Left cardiac atrium (tissue), 4 donors: ENCODE data around the gene HADHB. TPM values are rescaled to one million over a fixed set of nuclear protein-coding genes. Genes with fewer than 3 reads are reported as not detected.
"Not testable (repeated sequence)": the region's sequence is repeated elsewhere in the genome, so short reads cannot be mapped to it uniquely, and the experiment has no call there.

Experiments used
- ATAC-seq, 2 donors: fragments of 200-7000 bp; cut with Tn5 transposase; one replicate each; pipeline ENCODE4 v1.9.1; 2020; ENCODE audit warnings: mild to moderate bottlenecking in 2 of 2, moderate library complexity in 2 of 2
- DNase-seq: peaks from one replicate; pipeline ENCODE4 v3.0.0-alpha.2; 2020
- intact Hi-C, 2 donors: fragments of 100-400 bp; cut with DNase I; formaldehyde crosslinking; loops; one replicate each; pipeline versions ENCODE4 v1.14.1 to v1.15.1; 2022 to 2023
- total RNA-seq, 2 donors: library from RNA; stranded (reverse); fragmentation: NEBNext Ultra II Directional; extraction: Animal tissue kit (Norgen Biotek cat#: 25700); gene quantifications; one replicate each; pipeline ENCODE4 v1.2.1, GENCODE V29; 2021
- donor health status: DM: no; HTN: yes; CAD: no.
- donor health status: DM: no; HTN: yes; CAD: no; lungs with severe emphysema.
- donor health status: DM: yes; HTN: yes; CAD: no.
- donor health status: Dilated cardiomyopathy.

HADHB gene
- total RNA-seq, 2 donors from 2014 or later, result 711 to 792 TPM

GRCh38 chr2:26283606-26284005 lies 38.9 kb downstream of the HADHB start:
- DNase-seq, result no peak
- no peak for ATAC-seq
- intact Hi-C loops, result loop anchor here in 1 of 2 donors (5.0 kb wide), 1 partner anchor 51 kb away; no protein-coding TSS in a partner anchor

- peak in 1 of 2 donors; percentile 35 for ATAC-seq
- intact Hi-C loops, result loop anchor here in 1 of 2 donors (5.0 kb wide), 1 partner anchor 52 kb away; no protein-coding TSS in a partner anchor
- no peak for DNase-seq
These were observed 39.4 kb downstream of the HADHB start for GRCh38 chr2:26284132-26284531.

GRCh38 chr2:26285931-26286330 lies 41.2 kb downstream of the HADHB start:
- no peak for DNase-seq
- no peak for ATAC-seq
- intact Hi-C loops, result no loop called here

GRCh38 chr2:26290001-26290400 lies 45.3 kb downstream of the HADHB start:
- no peak for DNase-seq
- no peak for ATAC-seq
- intact Hi-C loops, result no loop called here

- intact Hi-C loops, result no loop called here
- DNase-seq (no peak), ATAC-seq (peak in 1 of 2 donors; percentile 58)
These were observed 47.9 kb downstream of the HADHB start for GRCh38 chr2:26292646-26293045.

- intact Hi-C loops, result no loop called here
- no peak for ATAC-seq
- no peak for DNase-seq
These were observed 50.8 kb downstream of the HADHB start for GRCh38 chr2:26295511-26295910.

- ATAC-seq (no peak), DNase-seq (no peak)
- intact Hi-C loops, result no loop called here
These were observed 52.3 kb downstream of the HADHB start for GRCh38 chr2:26297061-26297460.

- intact Hi-C loops, result no loop called here
- DNase-seq, result no peak
These were observed 53.5 kb downstream of the HADHB start for GRCh38 chr2:26298286-26298637.

GRCh38 chr2:26298638-26299393 lies 54.1 kb downstream of the HADHB start:
- DNase-seq, result peak; percentile 43
- peak; percentile 82 to 84 for ATAC-seq
- intact Hi-C loops, result no loop called here

More at GRCh38 chr2:26298286-26298637, 53.5 kb downstream of the HADHB start:
- no peak for ATAC-seq

GRCh38 chr2:26299471-26300101 lies 54.8 kb downstream of the HADHB start:
- intact Hi-C loops, result no loop called here
- ATAC-seq (peak; percentile 48 to 62), DNase-seq (no peak)

GRCh38 chr2:26300234-26300925 lies 55.6 kb downstream of the HADHB start:
- peak; percentile 51 for DNase-seq

GRCh38 chr2:26302846-26303245 lies 58.1 kb downstream of the HADHB start:
- ATAC-seq (no peak), DNase-seq (no peak)
- intact Hi-C loops, result no loop called here

More at GRCh38 chr2:26300234-26300925, 55.6 kb downstream of the HADHB start:
- ATAC-seq, result peak in 1 of 2 donors; percentile 34
- intact Hi-C loops, result no loop called here

- ATAC-seq, DNase-seq, intact Hi-C loops: not testable (repeated sequence)
These were observed 60.4 kb downstream of the HADHB start for GRCh38 chr2:26305094-26305493.

GRCh38 chr2:26305540-26305939 lies 60.8 kb downstream of the HADHB start:
- intact Hi-C loops, result no loop called here
- ATAC-seq (no peak), DNase-seq (no peak)

- no peak for ATAC-seq
- intact Hi-C loops, result no loop called here
- no peak for DNase-seq
These were observed 65.2 kb downstream of the HADHB start for GRCh38 chr2:26309921-26310320.

- no peak for DNase-seq
- intact Hi-C loops, result no loop called here
- ATAC-seq, result no peak
These were observed 67.7 kb downstream of the HADHB start for GRCh38 chr2:26312471-26312870.

- intact Hi-C loops, result no loop called here
- no peak for DNase-seq
- no peak for ATAC-seq
These were observed 68.7 kb downstream of the HADHB start for GRCh38 chr2:26313446-26313845.

- DNase-seq (no peak), ATAC-seq (no peak)
- intact Hi-C loops, result no loop called here
These were observed 69.5 kb downstream of the HADHB start for GRCh38 chr2:26314243-26314642.

- DNase-seq (no peak), ATAC-seq (no peak)
- intact Hi-C loops, result no loop called here
These were observed 71.3 kb downstream of the HADHB start for GRCh38 chr2:26316041-26316440.

GRCh38 chr2:26316845-26317244 lies 72.1 kb downstream of the HADHB start:
- DNase-seq, result no peak
- no peak for ATAC-seq
- intact Hi-C loops, result no loop called here
